AG09319 (cell line): ENCODE data around the gene APOC4.
"Not testable (repeated sequence)": the region's sequence is repeated elsewhere in the genome, so short reads cannot be mapped to it uniquely, and the experiment has no call there.

Experiments used
- DNase-seq: peaks from one replicate; pipeline ENCODE4 v3.0.0-alpha.2; 2010; ENCODE audit warnings: low read depth; ENCODE audit errors: extremely low read depth
- TF ChIP-seq, protein P1 (sequence below): IDR thresholded peaks from 2 replicates; pipeline ENCODE4 v1.5.1; 2011; ENCODE audit warnings: low read depth, mild to moderate bottlenecking, inconsistent platforms, low read length, moderate library complexity

Gene APOC4

GRCh38 chr19:44961821-44962220 lies 19.8 kb downstream of the APOC4 start:
- DNase-seq = no peak
- TF ChIP-seq, protein P1, sequence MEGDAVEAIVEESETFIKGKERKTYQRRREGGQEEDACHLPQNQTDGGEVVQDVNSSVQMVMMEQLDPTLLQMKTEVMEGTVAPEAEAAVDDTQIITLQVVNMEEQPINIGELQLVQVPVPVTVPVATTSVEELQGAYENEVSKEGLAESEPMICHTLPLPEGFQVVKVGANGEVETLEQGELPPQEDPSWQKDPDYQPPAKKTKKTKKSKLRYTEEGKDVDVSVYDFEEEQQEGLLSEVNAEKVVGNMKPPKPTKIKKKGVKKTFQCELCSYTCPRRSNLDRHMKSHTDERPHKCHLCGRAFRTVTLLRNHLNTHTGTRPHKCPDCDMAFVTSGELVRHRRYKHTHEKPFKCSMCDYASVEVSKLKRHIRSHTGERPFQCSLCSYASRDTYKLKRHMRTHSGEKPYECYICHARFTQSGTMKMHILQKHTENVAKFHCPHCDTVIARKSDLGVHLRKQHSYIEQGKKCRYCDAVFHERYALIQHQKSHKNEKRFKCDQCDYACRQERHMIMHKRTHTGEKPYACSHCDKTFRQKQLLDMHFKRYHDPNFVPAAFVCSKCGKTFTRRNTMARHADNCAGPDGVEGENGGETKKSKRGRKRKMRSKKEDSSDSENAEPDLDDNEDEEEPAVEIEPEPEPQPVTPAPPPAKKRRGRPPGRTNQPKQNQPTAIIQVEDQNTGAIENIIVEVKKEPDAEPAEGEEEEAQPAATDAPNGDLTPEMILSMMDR = no peak

DNA sequence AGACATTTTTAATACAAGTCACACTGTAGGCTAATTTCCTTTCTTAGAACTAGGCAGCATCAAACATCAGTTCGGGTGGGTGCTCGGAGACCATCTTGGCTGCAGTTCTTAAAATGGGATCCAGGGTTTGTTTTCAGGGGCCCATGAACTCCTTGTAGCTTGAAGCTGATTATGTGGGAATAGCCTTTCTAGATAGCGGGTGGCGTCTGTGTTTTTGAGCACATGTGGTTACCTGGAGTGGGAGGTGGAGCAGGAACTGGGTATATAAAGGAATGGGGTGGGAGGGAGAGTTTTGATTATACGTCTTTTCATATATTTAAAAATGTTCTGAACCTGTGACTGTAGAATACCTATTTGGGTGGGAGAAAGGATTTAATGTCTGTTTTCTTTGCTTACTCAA lies 26.1 kb downstream of the APOC4 start:
- TF ChIP-seq, protein P1 = no peak
- DNase-seq = no peak

GRCh38 chr19:44968670-44969069 lies 26.6 kb downstream of the APOC4 start:
- TF ChIP-seq, protein P1 = no peak
- DNase-seq = no peak

GRCh38 chr19:44969437-44969836 lies 27.4 kb downstream of the APOC4 start:
- TF ChIP-seq, protein P1 = no peak
- DNase-seq = no peak

- DNase-seq = not testable (repeated sequence)
These were observed 29.4 kb downstream of the APOC4 start for GRCh38 chr19:44971451-44971850.

GRCh38 chr19:44972802-44973201 lies 30.8 kb downstream of the APOC4 start:
- no peak for DNase-seq
- TF ChIP-seq, protein P1 = no peak

GRCh38 chr19:44973982-44974735 lies 32.1 kb downstream of the APOC4 start:
- no peak for DNase-seq
- TF ChIP-seq, protein P1 = no peak

GRCh38 chr19:44974857-44975256 lies 32.8 kb downstream of the APOC4 start:
- TF ChIP-seq, protein P1 = no peak
- DNase-seq = no peak
